Neural progenitor cell (in vitro differentiated cells): Measurements from ENCODE around the gene RAP1GDS1. TPM values are rescaled to one million over a fixed set of nuclear protein-coding genes. Genes with fewer than 3 reads are reported as not detected.

ENCODE experiments used
- DNase-seq: peaks from one replicate; pipeline ENCODE4 v3.0.0-alpha.2; 2016; ENCODE audit warnings: low spot score
- H2AFZ ChIP-seq: fragments of 200-600 bp; sonication (generic); replicated peaks from 2 replicates; pipeline ENCODE4 v1.6.1; 2016; ENCODE audit warnings: antibody characterized with exemption
- H3F3A ChIP-seq: fragments of 200-600 bp; sonication (generic); 2 replicates; pipeline ENCODE4 v1.6.1; 2016; ENCODE audit warnings: antibody characterized with exemption, low read depth
- H3K27ac ChIP-seq: fragments of 200-600 bp; sonication (generic); 2 replicates; pipeline ENCODE4 v1.5.1; 2016; ENCODE audit warnings: mild to moderate bottlenecking
- H3K27me3 ChIP-seq: fragments of 200-600 bp; sonication (generic); 2 replicates; pipeline ENCODE4 v1.6.1; 2016; ENCODE audit warnings: mild to moderate bottlenecking, moderate library complexity
- H3K36me3 ChIP-seq: fragments of 200-600 bp; sonication (generic); 2 replicates; pipeline ENCODE4 v1.5.1; 2016
- H3K4me1 ChIP-seq: fragments of 200-600 bp; sonication (generic); 2 replicates; pipeline ENCODE4 v1.6.1; 2016; ENCODE audit warnings: mixed run types
- H3K4me2 ChIP-seq: fragments of 200-600 bp; sonication (generic); 2 replicates; pipeline ENCODE4 v1.6.1; 2016
- H3K4me3 ChIP-seq: fragments of 200-600 bp; sonication (generic); 2 replicates; pipeline ENCODE4 v1.5.1; 2016
- H3K79me2 ChIP-seq: fragments of 200-600 bp; sonication (generic); 2 replicates; pipeline ENCODE4 v1.6.1; 2016; ENCODE audit warnings: low read depth
- H3K9ac ChIP-seq: fragments of 200-600 bp; sonication (generic); 2 replicates; pipeline ENCODE4 v1.6.1; 2016
- H3K9me3 ChIP-seq: fragments of 200-600 bp; sonication (generic); 2 replicates; pipeline ENCODE4 v1.5.1; 2016; ENCODE audit warnings: low read depth
- H4K20me1 ChIP-seq: fragments of 200-600 bp; sonication (generic); 2 replicates; pipeline ENCODE4 v1.6.1; 2016; ENCODE audit warnings: low read depth
- H3K27ac Mint-ChIP-seq: 3 replicates; pipeline ENCODE4 v1.8.0; 2021; ENCODE audit warnings: mixed read lengths
- H3K27me3 Mint-ChIP-seq: 2 replicates; pipeline ENCODE4 v1.8.0; 2022; ENCODE audit warnings: low read depth, mild to moderate bottlenecking, inconsistent platforms, moderate library complexity, mixed read lengths; ENCODE audit not compliant: insufficient read depth
- H3K36me3 Mint-ChIP-seq: 3 replicates; pipeline ENCODE4 v1.8.0; 2021; ENCODE audit warnings: mixed read lengths
- H3K4me1 Mint-ChIP-seq: 3 replicates; pipeline ENCODE4 v1.8.0; 2021; ENCODE audit warnings: mixed read lengths
- H3K4me3 Mint-ChIP-seq: 3 replicates; pipeline ENCODE4 v1.8.0; 2021; ENCODE audit warnings: mild to moderate bottlenecking, moderate library complexity, mixed read lengths
- H3K9me3 Mint-ChIP-seq: 3 replicates; pipeline ENCODE4 v1.8.0; 2020; ENCODE audit warnings: mixed read lengths
- EZH2 ChIP-seq: fragments of 200-600 bp; sonication (generic); IDR thresholded peaks from 2 replicates; pipeline ENCODE4 v1.6.1; 2017; ENCODE audit warnings: antibody characterized with exemption, mild to moderate bottlenecking, moderate library complexity
- EZH2phosphoT487 ChIP-seq: fragments of 200-600 bp; sonication (generic); IDR thresholded peaks from 2 replicates; pipeline ENCODE4 v1.6.1; 2017; ENCODE audit warnings: antibody characterized with exemption
- total RNA-seq: library from RNA; depleted of rRNA; stranded (reverse); fragments of >200 nt; gene quantifications from 2 replicates; pipeline ENCODE4 v1.2.3, GENCODE V29; 2015; ENCODE audit warnings: low replicate concordance
- TF ChIP-seq, protein P1 (sequence below): fragments of 200-600 bp; sonication (generic); IDR thresholded peaks from 2 replicates; pipeline ENCODE4 v1.5.1; 2017; ENCODE audit warnings: antibody characterized with exemption, mild to moderate bottlenecking

RAP1GDS1 gene
- total RNA-seq, 1 donor from 2014 or later, result 65.1 TPM

DNA sequence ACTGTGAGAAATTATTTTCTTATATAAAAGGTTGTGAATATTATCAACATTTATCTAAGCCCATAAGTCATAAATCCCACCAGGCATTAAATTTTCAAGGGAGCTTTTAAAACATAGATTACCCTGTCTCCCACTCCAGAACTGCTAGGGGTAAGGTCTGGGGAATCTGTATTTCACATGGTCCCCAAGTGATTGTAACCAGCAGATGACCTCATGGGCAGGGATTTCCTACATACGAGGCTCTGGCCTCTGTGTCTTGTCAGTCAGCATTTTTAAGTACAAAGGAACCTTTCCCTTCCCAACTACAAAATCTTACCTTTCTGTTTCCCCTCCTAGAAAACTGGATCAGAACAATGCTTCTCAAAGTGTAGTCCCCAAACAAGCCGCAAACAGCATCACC is 208.6 kb downstream of the RAP1GDS1 start:
- Histone ChIP-seq H3K4me1 (no peaks in the 10 kb centered on the region), H3K79me2 (no peaks in the 10 kb centered on the region), H4K20me1 (no peaks in the 10 kb centered on the region), H3K9me3 (no peaks in the 10 kb centered on the region), H3K36me3 (no peaks in the 10 kb centered on the region), H3K4me2 (no peak overlapping the region), H3K4me3 (no peak overlapping the region), H3K9ac (no peak overlapping the region), H3K27me3 (no peaks in the 10 kb centered on the region), H3K27ac (no peak overlapping the region), H3F3A (no peaks in the 10 kb centered on the region), H2AFZ (no peak overlapping the region)
- no peak overlapping the region for H3K4me3 Mint-ChIP-seq
- DNase-seq, result no peak
- no peaks in the 10 kb centered on the region for H3K27me3 Mint-ChIP-seq
- H3K27ac Mint-ChIP-seq, result no peak overlapping the region
- peaks cover 13% of the 10 kb centered on the region for H3K4me1 Mint-ChIP-seq
- TF ChIP-seq EZH2phosphoT487, result no peak
- TF ChIP-seq, protein P1, sequence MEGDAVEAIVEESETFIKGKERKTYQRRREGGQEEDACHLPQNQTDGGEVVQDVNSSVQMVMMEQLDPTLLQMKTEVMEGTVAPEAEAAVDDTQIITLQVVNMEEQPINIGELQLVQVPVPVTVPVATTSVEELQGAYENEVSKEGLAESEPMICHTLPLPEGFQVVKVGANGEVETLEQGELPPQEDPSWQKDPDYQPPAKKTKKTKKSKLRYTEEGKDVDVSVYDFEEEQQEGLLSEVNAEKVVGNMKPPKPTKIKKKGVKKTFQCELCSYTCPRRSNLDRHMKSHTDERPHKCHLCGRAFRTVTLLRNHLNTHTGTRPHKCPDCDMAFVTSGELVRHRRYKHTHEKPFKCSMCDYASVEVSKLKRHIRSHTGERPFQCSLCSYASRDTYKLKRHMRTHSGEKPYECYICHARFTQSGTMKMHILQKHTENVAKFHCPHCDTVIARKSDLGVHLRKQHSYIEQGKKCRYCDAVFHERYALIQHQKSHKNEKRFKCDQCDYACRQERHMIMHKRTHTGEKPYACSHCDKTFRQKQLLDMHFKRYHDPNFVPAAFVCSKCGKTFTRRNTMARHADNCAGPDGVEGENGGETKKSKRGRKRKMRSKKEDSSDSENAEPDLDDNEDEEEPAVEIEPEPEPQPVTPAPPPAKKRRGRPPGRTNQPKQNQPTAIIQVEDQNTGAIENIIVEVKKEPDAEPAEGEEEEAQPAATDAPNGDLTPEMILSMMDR, result no peak
- no peak for TF ChIP-seq EZH2
- peaks cover 32% of the 10 kb centered on the region for H3K36me3 Mint-ChIP-seq
- H3K9me3 Mint-ChIP-seq, result no peaks in the 10 kb centered on the region

- H4K20me1 ChIP-seq, result no peaks in the 10 kb centered on the region
- H2AFZ ChIP-seq, result no peak overlapping the region
- H3K4me1 ChIP-seq, result no peaks in the 10 kb centered on the region
- H3K36me3 ChIP-seq, result no peaks in the 10 kb centered on the region
- H3K9ac ChIP-seq, result no peak overlapping the region
- Mint-ChIP-seq H3K27ac (no peak overlapping the region), H3K4me1 (peaks cover 13% of the 10 kb centered on the region), H3K36me3 (peaks cover 36% of the 10 kb centered on the region), H3K27me3 (no peaks in the 10 kb centered on the region), H3K4me3 (no peak overlapping the region), H3K9me3 (no peaks in the 10 kb centered on the region)
- no peak for TF ChIP-seq EZH2phosphoT487
- TF ChIP-seq EZH2, result no peak
- TF ChIP-seq, protein P1, result no peak
- H3F3A ChIP-seq, result no peaks in the 10 kb centered on the region
- no peaks in the 10 kb centered on the region for H3K79me2 ChIP-seq
- no peak overlapping the region for H3K4me2 ChIP-seq
- DNase-seq, result no peak
- no peak overlapping the region for H3K4me3 ChIP-seq
- H3K9me3 ChIP-seq, result no peaks in the 10 kb centered on the region
- no peak overlapping the region for H3K27ac ChIP-seq
- H3K27me3 ChIP-seq, result no peaks in the 10 kb centered on the region
Observed at GRCh38 chr4:98470366-98470765, 209.2 kb downstream of the RAP1GDS1 start.

DNA sequence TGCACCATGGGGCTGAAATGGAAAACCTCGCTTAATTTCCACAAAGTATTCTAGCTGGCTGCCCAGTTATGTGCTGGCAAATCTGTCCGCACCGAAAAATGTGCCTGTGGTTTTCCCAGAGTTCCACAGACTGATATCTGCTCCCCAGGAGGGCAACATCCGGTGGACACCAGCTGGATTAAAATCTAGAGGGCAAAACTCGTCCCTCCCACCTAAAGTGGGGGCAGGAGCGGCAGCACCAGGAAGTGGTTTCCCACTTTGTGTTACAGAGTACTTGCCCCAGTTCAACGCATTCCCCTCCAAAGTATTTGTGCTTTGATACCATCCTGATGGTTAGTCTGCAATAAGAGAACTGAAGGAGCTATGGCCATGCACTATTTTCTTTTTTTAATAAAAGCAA is 209.6 kb downstream of the RAP1GDS1 start:
- no peak overlapping the region for H3K27ac ChIP-seq
- H3K4me3 Mint-ChIP-seq, result no peak overlapping the region

More for the DNA sequence above, 209.6 kb downstream of the RAP1GDS1 start:
- Mint-ChIP-seq H3K36me3 (peaks cover 38% of the 10 kb centered on the region), H3K27ac (no peak overlapping the region), H3K4me1 (peaks cover 13% of the 10 kb centered on the region), H3K27me3 (no peaks in the 10 kb centered on the region), H3K9me3 (no peaks in the 10 kb centered on the region)
- Histone ChIP-seq H3K9me3 (no peaks in the 10 kb centered on the region), H3K9ac (no peak overlapping the region), H3K4me1 (no peaks in the 10 kb centered on the region), H3F3A (no peaks in the 10 kb centered on the region), H3K27me3 (no peaks in the 10 kb centered on the region), H3K79me2 (no peaks in the 10 kb centered on the region), H4K20me1 (no peaks in the 10 kb centered on the region), H3K36me3 (no peaks in the 10 kb centered on the region), H3K4me2 (no peak overlapping the region), H2AFZ (no peak overlapping the region), H3K4me3 (no peak overlapping the region)
- TF ChIP-seq EZH2phosphoT487 (no peak), EZH2 (no peak)
- TF ChIP-seq, protein P1, result no peak
- DNase-seq, result no peak
